ENCODE measurements around the gene PPFIBP1. TPM values are rescaled to one million over a fixed set of nuclear protein-coding genes. Genes with fewer than 3 reads are reported as not detected.

The PPFIBP1 gene
- total and polyA plus RNA-seq, 8 donors, result 6.6 to 254 (median 50.0) TPM

DNA sequence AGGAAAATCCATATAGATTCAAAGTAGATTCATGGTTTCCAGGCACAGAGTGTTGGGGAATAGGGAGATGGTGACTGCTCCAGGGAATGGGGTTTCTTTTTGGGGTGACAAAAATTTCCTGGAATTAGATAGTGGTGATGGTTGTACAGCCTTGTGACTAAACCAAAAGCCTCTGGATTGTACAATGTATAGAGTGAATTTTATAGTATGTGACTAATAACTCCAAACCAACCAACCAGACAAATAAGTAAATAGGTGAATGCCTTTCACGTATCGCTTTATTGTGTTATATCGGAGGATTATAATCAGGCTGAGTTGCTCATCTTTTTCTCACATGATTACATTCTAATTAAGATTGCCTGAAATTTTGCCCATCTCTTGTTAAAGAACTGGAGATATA lies 24.6 kb upstream of the PPFIBP1 start:
- Histone ChIP-seq H3K27ac (no peak overlapping the region), H3K9me3 (no peaks in the 10 kb centered on the region), H3K36me3 (no peaks in the 10 kb centered on the region), H3K4me3 (no peak overlapping the region), H3K4me1 (no peaks in the 10 kb centered on the region), H3K27me3 (no peaks in the 10 kb centered on the region)
- WGBS, 5 donors, result 88 to 98% (median 97%) methylated on average over 3 of the region's 3 CpGs
- DNase-seq, result no peak
- intact Hi-C loops (cut with DNase I; ENCODE audit: low total_unique reads), result no loop called here
- no peak for TF ChIP-seq POLR2AphosphoS5 (IDR thresholded peaks at IDR 0.05)
- no peak for TF ChIP-seq EP300 (IDR thresholded peaks at IDR 0.05)
- TF ChIP-seq CTCF (IDR thresholded peaks at IDR 0.05), result no peak
- TF ChIP-seq POLR2A (IDR thresholded peaks at IDR 0.05), result no peak

DNA sequence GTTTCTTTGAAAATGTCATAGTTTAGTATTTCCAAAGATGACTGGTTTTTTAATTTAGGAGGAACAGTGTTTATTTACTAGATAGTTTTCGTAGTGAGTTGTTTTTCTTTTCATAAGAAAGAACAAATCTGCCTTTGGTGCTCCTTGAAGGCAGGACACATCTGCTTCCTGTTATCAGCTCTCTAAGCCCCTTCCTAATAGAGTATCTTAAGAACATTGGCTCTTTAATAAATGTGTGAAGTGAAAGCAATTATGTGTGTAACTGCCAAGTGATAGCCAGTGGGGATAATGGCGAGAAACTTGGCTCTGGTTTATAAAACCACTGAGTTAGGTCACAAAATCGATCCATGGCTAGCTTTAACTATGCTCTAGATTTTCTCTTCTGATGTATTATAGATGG lies 23.5 kb upstream of the PPFIBP1 start:
- Histone ChIP-seq H3K4me1 (no peaks in the 10 kb centered on the region), H3K36me3 (no peaks in the 10 kb centered on the region), H3K9me3 (no peaks in the 10 kb centered on the region), H3K27me3 (no peaks in the 10 kb centered on the region), H3K4me3 (no peak overlapping the region), H3K27ac (no peak overlapping the region)
- no peak for TF ChIP-seq EP300 (IDR thresholded peaks at IDR 0.05)
- TF ChIP-seq POLR2AphosphoS5 (IDR thresholded peaks at IDR 0.05), result no peak
- TF ChIP-seq CTCF (IDR thresholded peaks at IDR 0.05), result no peak
- no peak for TF ChIP-seq POLR2A (IDR thresholded peaks at IDR 0.05)
- WGBS, 5 donors, result 63 to 78% (median 72%) methylated on average over 3 of the region's 3 CpGs
- intact Hi-C loops (cut with DNase I; ENCODE audit: low total_unique reads), result no loop called here
- DNase-seq, result no peak

GRCh38 chr12:27502021-27502435 lies 22.0 kb upstream of the PPFIBP1 start:
- H3K36me3 ChIP-seq, result no peaks in the 10 kb centered on the region
- no peak overlapping the region for H3K27ac ChIP-seq
- no peak overlapping the region for H3K4me3 ChIP-seq
- no peak for DNase-seq
- WGBS, 5 donors, result 76 to 89% (median 88%) methylated on average over 6 of the region's 6 CpGs
- TF ChIP-seq EP300 (IDR thresholded peaks at IDR 0.05), result no peak
- no peak for TF ChIP-seq CTCF (IDR thresholded peaks at IDR 0.05)
- TF ChIP-seq POLR2AphosphoS5 (IDR thresholded peaks at IDR 0.05), result no peak
- no peak for TF ChIP-seq POLR2A (IDR thresholded peaks at IDR 0.05)
- H3K9me3 ChIP-seq, result peaks cover 0 to 4% (median 0%) of the 10 kb centered on the region in 4 donors
- intact Hi-C loops (cut with DNase I; ENCODE audit: low total_unique reads), result no loop called here
- H3K27me3 ChIP-seq, result no peaks in the 10 kb centered on the region
- no peaks in the 10 kb centered on the region for H3K4me1 ChIP-seq

GRCh38 chr12:27504507-27504906 lies 19.5 kb upstream of the PPFIBP1 start:
- peaks cover 0 to 4% (median 0%) of the 10 kb centered on the region in 4 donors for H3K9me3 ChIP-seq
- H3K27me3 ChIP-seq, result no peaks in the 10 kb centered on the region
- H3K4me1 ChIP-seq, result no peaks in the 10 kb centered on the region
- TF ChIP-seq EP300 (IDR thresholded peaks at IDR 0.05) (no peak), POLR2AphosphoS5 (IDR thresholded peaks at IDR 0.05) (no peak), CTCF (IDR thresholded peaks at IDR 0.05) (no peak), POLR2A (IDR thresholded peaks at IDR 0.05) (no peak)
- no peak overlapping the region for H3K27ac ChIP-seq
- H3K4me3 ChIP-seq, result no peak overlapping the region
- intact Hi-C loops (cut with DNase I; ENCODE audit: low total_unique reads), result no loop called here
- no peaks in the 10 kb centered on the region for H3K36me3 ChIP-seq
- DNase-seq, result no peak
- WGBS, 5 donors, result 67 to 80% (median 76%) methylated on average over 2 of the region's 2 CpGs

Data from stomach (tissue), 9 donors.